ENCODE results near the gene DOK5. TPM values are rescaled to one million over a fixed set of nuclear protein-coding genes. Genes with fewer than 3 reads are reported as not detected.

Gene DOK5
- total RNA-seq, 1 donor, result 14.1 TPM

DNA sequence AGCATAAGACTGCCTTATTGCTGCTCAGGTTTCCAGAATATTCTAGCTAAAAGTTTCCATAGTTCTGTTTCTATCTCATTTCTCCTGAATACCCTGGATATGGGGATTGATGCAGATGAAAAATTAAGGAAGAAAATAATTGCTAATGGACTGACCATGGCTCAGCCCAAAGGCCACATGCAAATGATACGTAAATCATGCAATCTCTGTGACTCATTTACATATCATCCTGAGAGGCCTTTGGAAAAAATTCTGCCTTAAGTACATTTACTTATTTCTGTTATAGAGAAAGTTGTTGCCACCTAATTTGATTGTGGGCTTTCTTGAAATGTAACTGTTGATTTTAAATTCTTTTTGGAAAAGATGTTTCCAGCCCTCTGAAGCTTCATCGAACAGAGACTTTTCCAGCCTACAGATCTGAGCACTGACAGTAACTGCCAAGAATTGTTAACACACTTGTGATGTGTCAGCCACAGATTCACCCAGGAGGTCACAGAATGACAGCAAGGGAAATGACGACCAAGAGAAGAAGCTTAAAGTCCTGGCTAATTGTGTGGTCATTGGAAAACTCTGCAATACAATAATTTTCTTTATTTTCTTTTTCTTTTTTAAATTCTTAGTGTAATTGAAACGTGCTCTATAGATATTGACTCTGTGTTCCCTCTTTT, 174.8 kb downstream of the DOK5 start:
- no peaks in the 10 kb centered on the region for H3K36me3 ChIP-seq (ENCODE audit: insufficient read depth, low read length)
- no peak overlapping the region for H3K4me3 ChIP-seq (ENCODE audit: insufficient read depth, low read length)
- H2AFZ ChIP-seq (ENCODE audit: low read length), result no peak overlapping the region
- DNase-seq (ENCODE audit: insufficient read length, low spot score, missing footprints), result no peak
- no peak overlapping the region for H3K4me2 ChIP-seq (ENCODE audit: insufficient read depth, low read length)
- H3K27ac ChIP-seq (ENCODE audit: low read depth, low read length), result peak overlapping the region; percentile 12
- no peak for TF ChIP-seq CTCF (IDR thresholded peaks at IDR 0.05; ENCODE audit: extremely low read depth, low read depth, low read length)
- H3K27me3 ChIP-seq (ENCODE audit: insufficient read depth, low read length), result no peaks in the 10 kb centered on the region
- H4K20me1 ChIP-seq (ENCODE audit: insufficient read depth, low read length), result no peaks in the 10 kb centered on the region
- H3K4me1 ChIP-seq (ENCODE audit: insufficient read depth, low read length), result peaks cover 12% of the 10 kb centered on the region
- H3K79me2 ChIP-seq (ENCODE audit: insufficient read depth, low read length), result no peaks in the 10 kb centered on the region
- no peaks in the 10 kb centered on the region for H3K9me3 ChIP-seq (ENCODE audit: low read depth, low read length)

GRCh38 chr20:54651252-54651651, 175.9 kb downstream of the DOK5 start:
- H3K27me3 ChIP-seq (ENCODE audit: insufficient read depth, low read length), result no peaks in the 10 kb centered on the region
- no peak overlapping the region for H3K27ac ChIP-seq (ENCODE audit: low read depth, low read length)
- no peak for DNase-seq (ENCODE audit: insufficient read length, low spot score, missing footprints)
- H3K4me3 ChIP-seq (ENCODE audit: insufficient read depth, low read length), result no peak overlapping the region
- H3K36me3 ChIP-seq (ENCODE audit: insufficient read depth, low read length), result no peaks in the 10 kb centered on the region
- no peaks in the 10 kb centered on the region for H4K20me1 ChIP-seq (ENCODE audit: insufficient read depth, low read length)
- peaks cover 12% of the 10 kb centered on the region for H3K4me1 ChIP-seq (ENCODE audit: insufficient read depth, low read length)
- no peak overlapping the region for H2AFZ ChIP-seq (ENCODE audit: low read length)
- H3K79me2 ChIP-seq (ENCODE audit: insufficient read depth, low read length), result no peaks in the 10 kb centered on the region
- H3K4me2 ChIP-seq (ENCODE audit: insufficient read depth, low read length), result no peak overlapping the region
- no peaks in the 10 kb centered on the region for H3K9me3 ChIP-seq (ENCODE audit: low read depth, low read length)
- TF ChIP-seq CTCF (IDR thresholded peaks at IDR 0.05; ENCODE audit: extremely low read depth, low read depth, low read length), result no peak

GRCh38 chr20:54654450-54654849, 179.1 kb downstream of the DOK5 start:
- no peaks in the 10 kb centered on the region for H3K27me3 ChIP-seq (ENCODE audit: insufficient read depth, low read length)
- no peaks in the 10 kb centered on the region for H4K20me1 ChIP-seq (ENCODE audit: insufficient read depth, low read length)
- DNase-seq (ENCODE audit: insufficient read length, low spot score, missing footprints), result no peak
- H3K4me3 ChIP-seq (ENCODE audit: insufficient read depth, low read length), result no peak overlapping the region
- no peak overlapping the region for H3K4me2 ChIP-seq (ENCODE audit: insufficient read depth, low read length)
- no peaks in the 10 kb centered on the region for H3K79me2 ChIP-seq (ENCODE audit: insufficient read depth, low read length)
- no peak overlapping the region for H3K27ac ChIP-seq (ENCODE audit: low read depth, low read length)
- H3K4me1 ChIP-seq (ENCODE audit: insufficient read depth, low read length), result peaks cover 11% of the 10 kb centered on the region
- TF ChIP-seq CTCF (IDR thresholded peaks at IDR 0.05; ENCODE audit: extremely low read depth, low read depth, low read length), result no peak
- no peaks in the 10 kb centered on the region for H3K9me3 ChIP-seq (ENCODE audit: low read depth, low read length)
- H2AFZ ChIP-seq (ENCODE audit: low read length), result no peak overlapping the region
- H3K36me3 ChIP-seq (ENCODE audit: insufficient read depth, low read length), result no peaks in the 10 kb centered on the region

DNA sequence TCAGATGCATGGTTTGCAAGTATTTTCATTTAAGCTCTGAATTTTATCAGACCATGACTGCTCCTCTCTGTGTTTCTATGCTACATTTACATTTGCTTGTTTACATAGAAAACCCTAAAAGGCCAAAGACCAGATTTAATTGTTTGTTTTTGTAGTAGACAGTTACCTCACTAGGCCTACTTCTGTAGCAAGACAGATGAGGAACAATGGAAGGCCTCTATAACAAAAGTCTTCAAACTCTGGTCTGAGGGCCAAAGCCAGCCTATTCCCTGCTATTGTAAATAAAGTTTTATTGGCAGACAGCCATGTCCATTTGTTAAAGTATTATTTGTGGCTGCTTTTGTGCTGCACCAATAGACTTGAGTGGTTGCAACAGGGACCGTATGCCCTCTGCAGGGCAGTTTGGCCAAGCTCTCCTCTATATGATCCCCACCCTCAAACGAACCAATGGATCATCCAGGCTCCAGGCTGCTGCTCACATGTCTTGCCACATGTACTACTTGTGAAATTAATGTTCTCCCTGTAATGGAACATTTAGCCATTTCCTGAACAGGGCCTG, 182.0 kb downstream of the DOK5 start:
- no peaks in the 10 kb centered on the region for H3K36me3 ChIP-seq (ENCODE audit: insufficient read depth, low read length)
- H2AFZ ChIP-seq (ENCODE audit: low read length), result no peak overlapping the region
- no peak overlapping the region for H3K4me3 ChIP-seq (ENCODE audit: insufficient read depth, low read length)
- H3K4me1 ChIP-seq (ENCODE audit: insufficient read depth, low read length), result no peaks in the 10 kb centered on the region
- no peak for TF ChIP-seq CTCF (IDR thresholded peaks at IDR 0.05; ENCODE audit: extremely low read depth, low read depth, low read length)
- H3K27me3 ChIP-seq (ENCODE audit: insufficient read depth, low read length), result no peaks in the 10 kb centered on the region
- no peak overlapping the region for H3K4me2 ChIP-seq (ENCODE audit: insufficient read depth, low read length)
- H3K27ac ChIP-seq (ENCODE audit: low read depth, low read length), result no peak overlapping the region
- no peaks in the 10 kb centered on the region for H4K20me1 ChIP-seq (ENCODE audit: insufficient read depth, low read length)
- no peaks in the 10 kb centered on the region for H3K79me2 ChIP-seq (ENCODE audit: insufficient read depth, low read length)
- H3K9me3 ChIP-seq (ENCODE audit: low read depth, low read length), result no peaks in the 10 kb centered on the region
- DNase-seq (ENCODE audit: insufficient read length, low spot score, missing footprints), result no peak

Measured in osteoblast (primary cell).